Esophagus (tissue), 2 donors: ENCODE results near the gene PRAF2. TPM values are rescaled to one million over a fixed set of nuclear protein-coding genes. Genes with fewer than 3 reads are reported as not detected.

ENCODE experiments used
- H3K27ac ChIP-seq, 2 donors: one replicate each; pipeline ENCODE4 v1.5.1; 2013; ENCODE audit warnings: low read depth in 2 of 2, mild to moderate bottlenecking in 2 of 2, inconsistent platforms in 1 of 2, low read length in 1 of 2, moderate library complexity in 1 of 2
- H3K27me3 ChIP-seq, 2 donors: one replicate each; pipeline ENCODE4 v1.6.1; 2013; ENCODE audit warnings: low read length in 2 of 2, control low read depth in 1 of 2, mild to moderate bottlenecking in 1 of 2; ENCODE audit not compliant: insufficient read depth in 2 of 2, control insufficient read depth in 1 of 2
- H3K36me3 ChIP-seq, 2 donors: one replicate each; pipeline ENCODE4 v1.6.1; 2013; ENCODE audit warnings: low read length in 1 of 2; ENCODE audit not compliant: control insufficient read depth in 2 of 2, insufficient read depth in 2 of 2
- H3K4me1 ChIP-seq, 2 donors: one replicate each; pipeline ENCODE4 v1.6.1; 2013; ENCODE audit warnings: low read length in 1 of 2; ENCODE audit not compliant: control insufficient read depth in 2 of 2, insufficient read depth in 2 of 2
- H3K4me3 ChIP-seq, 2 donors: one replicate each; pipeline ENCODE4 v1.5.1; 2013; ENCODE audit warnings: low read length in 2 of 2, mild to moderate bottlenecking in 2 of 2, low read depth in 1 of 2, moderate library complexity in 1 of 2
- H3K9me3 ChIP-seq, 2 donors: one replicate each; pipeline ENCODE4 v1.6.1; 2013; ENCODE audit warnings: mild to moderate bottlenecking in 2 of 2, low read depth in 1 of 2, low read length in 1 of 2, moderate library complexity in 1 of 2; ENCODE audit not compliant: control insufficient read depth in 2 of 2, insufficient read depth in 1 of 2
- WGBS, 2 donors: extraction: QIAGEN DNeasy Blood & Tissue Kit; methylation state at CpG; one replicate each; pipeline ENCODE4 v1.1.7; 2013; 5-methylcytosine and 5-hydroxymethylcytosine counted together
- polyA plus RNA-seq, 2 donors: library from polyadenylated mRNA; stranded (reverse); fragments of 200-250 nt; gene quantifications; one replicate each; pipeline ENCODE4 v1.2.3, GENCODE V29; 2013
- donor health status: healthy with polysubstance abuse.
- donor health status: Bipolar disorder and iron deficiency.

Gene PRAF2
- polyA plus RNA-seq, 2 donors, result 7.2 to 7.8 TPM

DNA sequence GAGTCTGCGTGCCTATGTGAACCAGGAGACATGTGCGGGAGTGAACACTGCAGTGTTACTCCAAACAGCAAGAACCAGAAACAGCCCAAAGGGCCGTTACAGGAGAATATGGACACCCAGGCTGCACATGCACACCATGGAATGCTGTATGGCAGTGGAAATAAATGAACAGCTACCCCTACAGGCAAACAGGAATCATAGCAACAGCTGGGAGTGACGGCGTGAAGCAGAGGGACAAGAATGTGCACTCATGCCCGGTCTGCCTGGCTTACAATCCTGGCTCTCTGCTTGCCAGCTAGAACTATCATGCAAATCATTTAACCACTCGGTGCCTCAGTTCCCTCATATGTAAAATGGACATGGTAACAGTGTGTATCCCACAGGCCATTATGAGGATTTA, 33.1 kb upstream of the PRAF2 start:
- Histone ChIP-seq H3K27me3 (no peaks in the 10 kb centered on the region), H3K9me3 (no peaks in the 10 kb centered on the region), H3K4me3 (no peak overlapping the region), H3K36me3 (no peaks in the 10 kb centered on the region), H3K27ac (no peak overlapping the region), H3K4me1 (no peaks in the 10 kb centered on the region)
- 38 to 46% methylated on average over 7 of the region's 7 CpGs for WGBS, 2 donors

DNA sequence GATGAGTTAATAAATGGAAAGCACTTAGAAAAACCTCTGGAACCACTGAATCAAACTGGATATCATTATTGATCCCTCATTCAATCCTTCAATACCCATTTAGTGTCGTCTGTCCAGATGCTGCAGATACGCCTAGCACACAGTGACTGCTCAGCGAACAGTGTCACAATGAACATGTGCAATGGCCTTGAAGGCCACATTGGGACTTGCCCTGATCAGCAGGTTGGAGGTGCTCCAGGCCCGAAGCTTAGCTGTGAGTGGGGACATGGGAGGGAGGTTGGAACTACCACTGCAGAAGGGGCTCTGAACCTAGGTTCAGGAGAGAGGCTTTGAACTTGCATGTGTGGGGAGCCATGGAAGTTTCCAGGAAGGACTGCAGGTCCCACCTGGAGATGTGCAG, 32.5 kb upstream of the PRAF2 start:
- no peak overlapping the region for H3K4me3 ChIP-seq
- 84 to 97% methylated on average over 4 of the region's 4 CpGs for WGBS, 2 donors
- H3K4me1 ChIP-seq, result no peaks in the 10 kb centered on the region
- no peaks in the 10 kb centered on the region for H3K27me3 ChIP-seq
- H3K36me3 ChIP-seq, result no peaks in the 10 kb centered on the region
- no peak overlapping the region for H3K27ac ChIP-seq
- no peaks in the 10 kb centered on the region for H3K9me3 ChIP-seq

DNA sequence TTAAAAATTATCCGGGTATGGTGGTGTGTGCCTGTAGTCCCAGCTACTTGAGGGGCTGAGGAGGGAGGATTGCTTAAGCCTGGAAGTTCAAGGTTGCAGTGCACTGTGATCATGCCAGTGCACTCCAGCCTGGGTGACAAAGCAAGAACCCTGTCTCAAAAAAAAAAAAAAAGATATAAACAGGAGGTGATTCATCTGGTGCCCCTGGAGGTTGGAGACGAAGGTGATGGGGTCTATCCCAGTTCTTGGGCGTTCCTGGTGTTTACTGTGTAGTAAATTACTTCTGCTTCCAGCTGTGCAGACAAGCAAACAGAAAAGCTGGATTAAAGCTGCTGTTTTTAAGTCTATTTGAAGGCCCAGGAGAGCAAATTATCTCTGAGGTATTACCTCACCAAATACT, 29.8 kb upstream of the PRAF2 start:
- Histone ChIP-seq H3K9me3 (peaks cover 0 to 6% of the 10 kb centered on the region in 2 donors), H3K36me3 (no peaks in the 10 kb centered on the region), H3K27me3 (no peaks in the 10 kb centered on the region), H3K27ac (no peak overlapping the region), H3K4me3 (no peak overlapping the region), H3K4me1 (no peaks in the 10 kb centered on the region)
- WGBS, 2 donors, result 60 to 63% methylated on average over 3 of the region's 3 CpGs

DNA sequence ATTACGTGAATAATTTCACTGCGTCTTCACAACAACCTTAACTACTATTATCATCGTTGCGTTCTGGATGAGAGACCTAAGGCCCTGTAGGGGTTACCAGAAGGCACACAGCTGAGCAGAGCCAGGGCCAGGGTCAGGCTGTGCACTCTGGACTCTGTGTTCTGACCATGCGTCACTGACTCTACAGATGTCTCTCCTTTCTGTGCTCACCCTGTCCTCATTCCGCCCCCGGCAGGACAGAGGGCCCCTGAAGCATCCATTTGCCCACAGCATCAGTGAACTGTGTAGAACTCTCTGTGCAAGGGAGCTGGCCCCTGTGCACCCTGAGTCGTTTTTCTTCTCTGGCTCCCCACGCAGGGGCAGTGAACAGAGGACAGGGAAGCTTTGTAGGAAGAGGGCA, 28.4 kb upstream of the PRAF2 start:
- H3K4me1 ChIP-seq, result no peaks in the 10 kb centered on the region
- 77 to 82% methylated on average over 9 of the region's 9 CpGs for WGBS, 2 donors
- no peak overlapping the region for H3K4me3 ChIP-seq
- H3K36me3 ChIP-seq, result no peaks in the 10 kb centered on the region
- H3K9me3 ChIP-seq, result peaks cover 0 to 6% of the 10 kb centered on the region in 2 donors
- no peak overlapping the region for H3K27ac ChIP-seq
- H3K27me3 ChIP-seq, result no peaks in the 10 kb centered on the region

DNA sequence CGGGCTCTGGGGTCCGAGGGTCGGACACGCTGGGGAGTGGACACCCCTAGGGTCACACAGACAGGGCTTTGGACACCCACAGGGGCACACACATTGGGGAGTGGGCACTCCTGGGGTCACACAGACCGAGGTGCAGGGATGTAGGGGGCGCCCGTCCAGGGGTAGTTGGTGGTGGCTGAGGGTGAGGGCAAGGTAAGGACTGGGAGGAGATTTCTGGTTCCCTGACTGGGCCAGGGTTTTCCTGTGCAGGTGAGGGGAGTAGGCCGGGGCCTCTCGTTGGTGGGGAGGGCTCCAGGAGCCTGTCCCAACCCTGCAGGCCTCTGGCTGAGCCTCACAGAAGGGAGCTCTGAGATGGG, 27.8 kb upstream of the PRAF2 start:
- peak overlapping the region; percentile 30 to 60 for H3K4me3 ChIP-seq
- H3K36me3 ChIP-seq, result no peaks in the 10 kb centered on the region
- no peaks in the 10 kb centered on the region for H3K27me3 ChIP-seq
- H3K9me3 ChIP-seq, result peaks cover 0 to 6% of the 10 kb centered on the region in 2 donors
- no peaks in the 10 kb centered on the region for H3K4me1 ChIP-seq
- 6 to 47% methylated on average over 9 of the region's 9 CpGs for whole genome bisulfite sequencing, 2 donors
- H3K27ac ChIP-seq, result peak overlapping the region; percentile 70 to 80

DNA sequence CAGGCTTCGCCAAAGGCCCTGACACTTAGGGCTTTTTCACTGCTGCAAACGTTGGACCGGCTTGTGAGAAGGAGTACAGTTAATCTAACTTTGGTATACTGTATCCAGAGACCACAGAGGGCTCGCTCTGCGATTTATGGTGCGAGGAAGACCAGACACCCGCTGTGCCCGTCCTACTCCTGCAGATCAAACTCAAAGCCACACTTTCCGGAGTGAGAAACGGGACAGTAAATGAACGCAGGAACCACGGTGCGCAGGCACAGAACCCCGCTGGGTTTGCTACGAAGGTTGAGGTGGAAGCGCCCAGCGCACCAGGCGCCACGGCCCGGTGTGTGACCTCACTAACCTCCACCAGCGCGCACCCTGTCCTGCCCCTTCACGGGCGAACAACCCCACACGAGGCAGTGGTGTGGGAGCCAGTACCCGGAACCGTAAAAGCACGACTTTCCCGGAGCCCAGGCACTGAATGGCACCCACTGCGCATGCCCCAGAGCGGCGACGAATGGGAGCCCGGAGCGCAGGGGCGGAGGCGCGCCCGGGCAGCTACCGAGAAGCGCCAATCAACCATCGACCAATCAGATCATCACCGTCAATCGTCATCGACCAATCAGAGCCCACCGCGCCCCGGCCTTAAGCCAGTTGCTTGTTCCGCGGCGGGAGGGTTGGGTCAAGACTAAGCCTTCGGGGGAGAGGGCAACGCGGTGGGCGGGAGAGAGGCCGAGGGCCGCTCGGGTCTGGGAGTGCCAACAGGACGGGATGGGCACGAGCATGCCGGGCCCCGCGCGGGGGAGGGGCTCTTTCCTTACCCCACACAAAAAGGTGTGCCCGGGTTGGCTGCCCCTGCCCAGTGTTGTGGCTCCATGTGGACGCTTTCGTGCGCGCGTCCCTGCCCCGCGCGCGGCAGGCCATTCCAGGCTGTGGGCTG, 27.2 kb upstream of the PRAF2 start:
- Histone ChIP-seq H3K27ac (peak overlapping the region; percentile 80 to 91), H3K4me3 (peak overlapping the region; percentile 46 to 80)
- WGBS, 2 donors, result 1 to 41% methylated on average over 68 to 74 of the region's 74 CpGs

DNA sequence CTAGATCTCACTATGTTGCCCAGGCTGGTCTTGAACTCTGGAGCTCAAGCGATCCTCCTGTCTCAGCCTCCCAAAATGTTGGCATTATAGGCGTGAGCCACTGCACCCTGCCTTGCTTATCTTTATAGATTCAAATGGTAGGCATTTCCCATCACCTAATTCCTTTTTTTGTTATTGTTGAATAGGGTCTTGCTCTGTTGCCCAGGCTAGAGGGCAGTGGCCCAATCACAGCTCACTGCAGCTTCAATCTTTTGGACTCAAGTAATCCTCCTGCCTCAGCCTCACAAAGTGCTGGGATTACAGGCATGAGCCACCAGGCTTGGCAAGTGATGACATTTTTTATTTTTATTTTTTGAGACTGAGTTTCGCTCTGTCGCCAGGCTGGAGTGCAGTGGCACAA, 22.6 kb upstream of the PRAF2 start:
- H3K27ac ChIP-seq, result no peak overlapping the region
- peaks cover 0 to 6% of the 10 kb centered on the region in 2 donors for H3K9me3 ChIP-seq
- no peaks in the 10 kb centered on the region for H3K27me3 ChIP-seq
- H3K36me3 ChIP-seq, result no peaks in the 10 kb centered on the region
- WGBS, 2 donors, result 96 to 98% methylated on average over 4 of the region's 4 CpGs
- H3K4me1 ChIP-seq, result no peaks in the 10 kb centered on the region
- no peak overlapping the region for H3K4me3 ChIP-seq

More for the DNA sequence above, 27.2 kb upstream of the PRAF2 start:
- Histone ChIP-seq H3K36me3 (no peaks in the 10 kb centered on the region), H3K9me3 (peaks cover 0 to 6% of the 10 kb centered on the region in 2 donors), H3K4me1 (no peaks in the 10 kb centered on the region), H3K27me3 (no peaks in the 10 kb centered on the region)

DNA sequence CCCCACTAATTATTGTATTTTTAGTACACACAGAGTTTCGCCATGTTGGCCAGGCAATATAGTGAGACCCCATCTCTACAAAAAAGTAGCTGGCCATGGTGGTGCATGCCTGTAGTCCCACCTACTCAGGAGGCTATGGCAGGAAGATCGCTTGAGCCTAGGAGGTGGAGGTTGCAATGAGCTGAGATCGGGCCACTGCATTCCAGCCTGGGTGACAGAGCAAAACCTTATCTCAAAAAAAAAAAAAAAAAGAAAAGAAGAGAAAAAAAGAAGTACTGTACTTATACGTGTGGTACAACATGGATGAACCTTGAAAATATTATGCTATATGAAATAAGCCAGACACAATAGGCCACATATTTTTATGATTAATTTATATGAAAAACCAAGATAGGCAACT, 15.8 kb upstream of the PRAF2 start:
- Histone ChIP-seq H3K4me3 (no peak overlapping the region), H3K27me3 (no peaks in the 10 kb centered on the region), H3K27ac (no peak overlapping the region), H3K36me3 (no peaks in the 10 kb centered on the region), H3K4me1 (no peaks in the 10 kb centered on the region), H3K9me3 (no peaks in the 10 kb centered on the region)
- WGBS, 2 donors, result 82 to 86% methylated on average over 4 of the region's 4 CpGs

DNA sequence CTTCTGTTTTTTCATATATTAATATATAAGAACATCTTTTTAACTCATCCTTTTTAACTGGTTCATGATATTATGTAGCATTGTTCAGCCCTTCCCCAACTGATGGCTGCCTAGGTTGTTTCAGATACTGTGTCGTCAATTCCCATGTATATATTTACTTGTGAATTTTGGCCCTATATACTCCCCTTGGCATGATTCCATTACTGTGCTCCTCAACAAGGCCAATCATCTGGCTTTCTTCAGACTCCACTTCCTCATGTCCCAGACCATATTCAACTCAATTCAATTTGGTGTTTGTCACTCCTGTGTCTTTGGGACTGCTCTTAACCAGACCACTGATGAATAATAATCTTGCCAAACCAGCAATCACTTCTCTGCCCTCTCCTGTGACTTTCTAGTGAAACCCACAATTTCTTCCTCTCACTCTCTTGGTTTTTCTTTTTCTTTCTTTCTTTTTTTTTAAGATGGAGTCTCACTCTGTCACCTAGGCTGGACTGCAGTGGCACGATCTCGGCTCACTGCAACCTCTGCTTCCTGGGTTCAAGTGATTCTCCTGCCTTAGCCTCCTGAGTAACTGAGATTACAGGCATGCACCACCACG, 8.6 kb upstream of the PRAF2 start:
- WGBS, 2 donors, result 77 to 78% methylated on average over 4 of the region's 4 CpGs
- Histone ChIP-seq H3K27me3 (no peaks in the 10 kb centered on the region), H3K36me3 (no peaks in the 10 kb centered on the region), H3K9me3 (no peaks in the 10 kb centered on the region), H3K27ac (no peak overlapping the region), H3K4me3 (no peak overlapping the region), H3K4me1 (no peaks in the 10 kb centered on the region)
